Lower lobe of right lung (tissue), 2 donors: Measurements from ENCODE around the gene HAVCR1. TPM values are rescaled to one million over a fixed set of nuclear protein-coding genes. Genes with fewer than 3 reads are reported as not detected.

Source experiments
- ATAC-seq, 2 donors: fragments of 200-7000 bp; cut with Tn5 transposase; one replicate each; pipeline ENCODE4 v1.9.1; 2020 to 2022; ENCODE audit warnings: mild to moderate bottlenecking in 2 of 2, moderate library complexity in 2 of 2
- DNase-seq: peaks from one replicate; pipeline ENCODE4 v3.0.0-alpha.2; 2020
- H3K27ac ChIP-seq: fragments of 200-600 bp; one replicate; pipeline ENCODE4 v1.8.0; 2022
- H3K27me3 ChIP-seq: fragments of 200-600 bp; one replicate; pipeline ENCODE4 v1.8.0; 2022; ENCODE audit warnings: low read depth
- H3K36me3 ChIP-seq: fragments of 200-600 bp; one replicate; pipeline ENCODE4 v1.8.0; 2022; ENCODE audit warnings: mild to moderate bottlenecking
- H3K4me1 ChIP-seq: fragments of 200-600 bp; one replicate; pipeline ENCODE4 v1.8.0; 2022
- H3K4me3 ChIP-seq: fragments of 200-600 bp; one replicate; pipeline ENCODE4 v1.8.0; 2022; ENCODE audit warnings: mild to moderate bottlenecking
- H3K9me3 ChIP-seq: fragments of 200-600 bp; one replicate; pipeline ENCODE4 v1.8.0; 2022
- CTCF ChIP-seq: fragments of 200-600 bp; IDR thresholded peaks from one replicate; pipeline ENCODE4 v1.8.0; 2022; ENCODE audit warnings: antibody characterized with exemption, mild to moderate bottlenecking
- intact Hi-C: fragments of 100-400 bp; cut with DNase I; formaldehyde crosslinking; loops from one replicate; pipeline ENCODE4 v1.11.0; 2022
- total RNA-seq: library from RNA; stranded (reverse); fragmentation: NEBNext Ultra II Directional; extraction: Animal tissue kit (Norgen Biotek cat#: 25700); gene quantifications from one replicate; pipeline ENCODE4 v1.2.1, GENCODE V29; 2021
- donor health status: DM: no; HTN: yes; CAD: no; lungs with severe emphysema.

Gene HAVCR1
- total RNA-seq, 1 donor from 2014 or later: not detected

- Histone ChIP-seq H3K27me3 (no peaks in the 10 kb centered on the region), H3K27ac (no peak overlapping the region), H3K4me3 (no peak overlapping the region), H3K9me3 (no peaks in the 10 kb centered on the region), H3K36me3 (peaks cover 7% of the 10 kb centered on the region), H3K4me1 (no peaks in the 10 kb centered on the region)
- intact Hi-C loops: no loop called here
- TF ChIP-seq CTCF: no peak
- DNase-seq (no peak), ATAC-seq (no peak)
Observed at GRCh38 chr5:157086751-157087359, 27.9 kb upstream of the HAVCR1 start.

GRCh38 chr5:157085930-157086329, 27.0 kb upstream of the HAVCR1 start:
- no peak overlapping the region for H3K27ac ChIP-seq
- no peak overlapping the region for H3K4me3 ChIP-seq
- H3K27me3 ChIP-seq: no peaks in the 10 kb centered on the region
- TF ChIP-seq CTCF: no peak
- ATAC-seq (no peak), DNase-seq (no peak)
- H3K4me1 ChIP-seq: no peaks in the 10 kb centered on the region
- intact Hi-C loops: no loop called here
- no peaks in the 10 kb centered on the region for H3K9me3 ChIP-seq
- peaks cover 7% of the 10 kb centered on the region for H3K36me3 ChIP-seq

GRCh38 chr5:157080286-157080685, 21.4 kb upstream of the HAVCR1 start:
- intact Hi-C loops: no loop called here
- Histone ChIP-seq H3K36me3 (no peaks in the 10 kb centered on the region), H3K4me3 (no peak overlapping the region), H3K27me3 (no peaks in the 10 kb centered on the region), H3K9me3 (no peaks in the 10 kb centered on the region), H3K27ac (no peak overlapping the region), H3K4me1 (no peaks in the 10 kb centered on the region)
- ATAC-seq (no peak), DNase-seq (no peak)
- no peak for TF ChIP-seq CTCF

GRCh38 chr5:157076558-157076957, 17.6 kb upstream of the HAVCR1 start:
- Histone ChIP-seq H3K36me3 (no peaks in the 10 kb centered on the region), H3K4me1 (no peaks in the 10 kb centered on the region), H3K27me3 (no peaks in the 10 kb centered on the region), H3K9me3 (no peaks in the 10 kb centered on the region), H3K4me3 (no peak overlapping the region), H3K27ac (no peak overlapping the region)
- TF ChIP-seq CTCF: no peak
- ATAC-seq (no peak), DNase-seq (no peak)
- intact Hi-C loops: no loop called here

GRCh38 chr5:157072508-157072907, 13.6 kb upstream of the HAVCR1 start:
- H3K36me3 ChIP-seq: no peaks in the 10 kb centered on the region
- intact Hi-C loops: no loop called here
- no peak for DNase-seq
- no peak for TF ChIP-seq CTCF
- no peaks in the 10 kb centered on the region for H3K9me3 ChIP-seq
- H3K27ac ChIP-seq: no peak overlapping the region
- no peaks in the 10 kb centered on the region for H3K27me3 ChIP-seq
- H3K4me1 ChIP-seq: no peaks in the 10 kb centered on the region
- H3K4me3 ChIP-seq: no peak overlapping the region
- ATAC-seq: no peak

- Histone ChIP-seq H3K27ac (no peak overlapping the region), H3K9me3 (no peaks in the 10 kb centered on the region), H3K4me3 (no peak overlapping the region), H3K36me3 (no peaks in the 10 kb centered on the region), H3K27me3 (no peaks in the 10 kb centered on the region), H3K4me1 (no peaks in the 10 kb centered on the region)
- intact Hi-C loops: no loop called here
- DNase-seq (no peak), ATAC-seq (no peak)
- no peak for TF ChIP-seq CTCF
Observed at GRCh38 chr5:157069949-157070348, 11.0 kb upstream of the HAVCR1 start.
